SK-N-SH (cell line): ENCODE data around the gene CERS6. TPM values are rescaled to one million over a fixed set of nuclear protein-coding genes. Genes with fewer than 3 reads are reported as not detected.

Experiments used
- CTCF ChIA-PET: fragments of 300-600, 350-600 bp; formaldehyde crosslinking; extraction: SDS; loops from one replicate; lab custom pipeline; 2021; lab: Yijun Ruan, JAX
- POLR2A ChIA-PET: fragments of 350-600 bp; sonication (Branson Sonifier 250); formaldehyde crosslinking; extraction: SDS; loops from one replicate; lab custom pipeline; 2020; ENCODE audit warnings: antibody characterized with exemption, inconsistent platforms; lab: Yijun Ruan, JAX
- DNase-seq: peaks from one replicate; pipeline ENCODE4 v3.0.0; 2012
- H2AFZ ChIP-seq: fragments of 200-600 bp; sonication (generic); 2 replicates; pipeline ENCODE4 v1.8.1; 2016; ENCODE audit warnings: antibody characterized with exemption, mild to moderate bottlenecking, low read depth
- H3F3A ChIP-seq: fragments of 200-600 bp; sonication (generic); replicated peaks from 2 replicates; pipeline ENCODE3; 2016; ENCODE audit warnings: antibody characterized with exemption, mild to moderate bottlenecking; ENCODE audit not compliant: insufficient read depth
- H3K27ac ChIP-seq, 2 experiments: fragments of 200-500 bp in 1 of 2; fragments of 200-600 bp in 1 of 2; sonication (Bioruptor generic) in 1 of 2; sonication (generic), shearing (Covaris generic) in 1 of 2; 2 replicates each; pipeline versions ENCODE4 v1.5.1 to v1.6.1; 2014 to 2016; ENCODE audit warnings: low read depth in 2 of 2, inconsistent platforms in 1 of 2, low read length in 1 of 2, mild to moderate bottlenecking in 1 of 2, mixed read lengths in 1 of 2
- H3K27me3 ChIP-seq: fragments of 200-600 bp; sonication (generic), shearing (Covaris generic); 2 replicates; pipeline ENCODE4 v1.6.1; 2016; ENCODE audit warnings: mixed run types; ENCODE audit not compliant: insufficient read depth
- H3K36me3 ChIP-seq, 2 experiments: fragments of 200-500 bp in 1 of 2; fragments of 200-600 bp in 1 of 2; sonication (Bioruptor generic) in 1 of 2; sonication (generic) in 1 of 2; replicated peaks in 1 of 2; 2 replicates each; pipeline versions ENCODE3 to v1.5.1; 2014 to 2016; ENCODE audit warnings: low read length in 1 of 2, mild to moderate bottlenecking in 1 of 2; ENCODE audit not compliant: insufficient read depth in 2 of 2, control insufficient read depth in 1 of 2
- H3K4me1 ChIP-seq, 2 experiments: fragments of 200-500 bp in 1 of 2; fragments of 200-600 bp in 1 of 2; sonication (Bioruptor generic) in 1 of 2; sonication (generic), shearing (Covaris generic) in 1 of 2; 2 replicates each; pipeline versions ENCODE4 v1.5.1 to v1.6.1; 2014 to 2016; ENCODE audit warnings: low read depth in 1 of 2, low read length in 1 of 2, mixed run types in 1 of 2; ENCODE audit not compliant: insufficient read depth in 2 of 2, control insufficient read depth in 1 of 2
- H3K4me2 ChIP-seq: fragments of 200-600 bp; sonication (generic), shearing (Covaris generic); 2 replicates; pipeline ENCODE4 v1.6.1; 2017; ENCODE audit warnings: mixed run types
- H3K4me3 ChIP-seq, 2 experiments: fragments of 200-500 bp in 1 of 2; fragments of 200-600 bp in 1 of 2; sonication (Bioruptor generic) in 1 of 2; sonication (generic), shearing (Covaris generic) in 1 of 2; 2 replicates each; pipeline versions ENCODE4 v1.5.1 to v1.8.1; 2014 to 2016; ENCODE audit warnings: low read depth in 2 of 2, inconsistent platforms in 1 of 2, low read length in 1 of 2, mild to moderate bottlenecking in 1 of 2, mixed read lengths in 1 of 2, moderate library complexity in 1 of 2
- H3K79me2 ChIP-seq: fragments of 200-600 bp; sonication (generic); 2 replicates; pipeline ENCODE4 v1.8.1; 2017; ENCODE audit warnings: mild to moderate bottlenecking; ENCODE audit not compliant: insufficient read depth
- H3K9ac ChIP-seq: fragments of 200-600 bp; sonication (generic); 2 replicates; pipeline ENCODE4 v1.6.1; 2017; ENCODE audit warnings: mixed run types
- H3K9me2 ChIP-seq: fragments of 200-600 bp; sonication (generic); 2 replicates; pipeline ENCODE4 v1.6.1; 2017; ENCODE audit warnings: mixed run types
- H3K9me3 ChIP-seq: fragments of 200-600 bp; sonication (generic); 2 replicates; pipeline ENCODE4 v1.6.1; 2017; ENCODE audit warnings: mixed run types, mild to moderate bottlenecking, moderate library complexity
- H4K20me1 ChIP-seq: fragments of 200-600 bp; sonication (generic); 2 replicates; pipeline ENCODE4 v1.6.1; 2017; ENCODE audit warnings: mild to moderate bottlenecking, mixed run types; ENCODE audit not compliant: insufficient read depth
- CHD2 ChIP-seq: fragments of 150-350 bp; IDR thresholded peaks from 2 replicates; pipeline ENCODE4 v1.6.1; 2018; ENCODE audit warnings: low read length; ENCODE audit not compliant: partially characterized antibody
- FOSL2 ChIP-seq: IDR thresholded peaks from 2 replicates; pipeline ENCODE4 v1.4.0; 2012; ENCODE audit warnings: low read depth, mild to moderate bottlenecking, moderate library complexity, borderline replicate concordance
- FOXM1 ChIP-seq: IDR thresholded peaks from 2 replicates; pipeline ENCODE4 v1.4.0; 2012; ENCODE audit warnings: low read depth, mild to moderate bottlenecking
- GABPA ChIP-seq: IDR thresholded peaks from 2 replicates; pipeline ENCODE4 v1.4.0; 2012; ENCODE audit warnings: low read depth, mild to moderate bottlenecking
- MEF2A ChIP-seq: IDR thresholded peaks from 2 replicates; pipeline ENCODE4 v1.4.0; 2012; ENCODE audit warnings: low read depth, borderline replicate concordance
- RFX5 ChIP-seq: IDR thresholded peaks from 2 replicates; pipeline ENCODE4 v1.6.1; 2012; ENCODE audit warnings: mild to moderate bottlenecking, improper control_type of control experiment, low read length
- RXRA ChIP-seq: IDR thresholded peaks from 2 replicates; pipeline ENCODE4 v1.4.0; 2012; ENCODE audit warnings: low read depth, mild to moderate bottlenecking, borderline replicate concordance
- SMC3 ChIP-seq: IDR thresholded peaks from 2 replicates; pipeline ENCODE4 v1.6.1; 2012; ENCODE audit warnings: low read depth, low read length, improper control_type of control experiment
- TCF12 ChIP-seq: IDR thresholded peaks from 2 replicates; pipeline ENCODE4 v1.4.0; 2012
- TEAD4 ChIP-seq: IDR thresholded peaks from 2 replicates; pipeline ENCODE4 v1.4.0; 2012; ENCODE audit warnings: mild to moderate bottlenecking, borderline replicate concordance; ENCODE audit not compliant: insufficient read depth
- YY1 ChIP-seq: IDR thresholded peaks from 2 replicates; pipeline ENCODE4 v1.4.0; 2012; ENCODE audit warnings: low read depth, mild to moderate bottlenecking
- WGBS: methylation state at CpG from one replicate; pipeline ENCODE4 v1.1.6; 2017; ENCODE audit warnings: low lambda C conversion rate; 5-methylcytosine and 5-hydroxymethylcytosine counted together
- polyA plus RNA-seq, 3 experiments: library from polyadenylated mRNA; depleted of rRNA; stranded (reverse); fragments of >200 nt; gene quantifications; 2 replicates each; pipeline ENCODE4 v1.2.3, GENCODE V29; 2012
- TF ChIP-seq, protein P1 (sequence below): IDR thresholded peaks from 2 replicates; pipeline ENCODE4; 2012
- TF ChIP-seq, protein P2 (sequence below): fragments of 200-600 bp; sonication (generic); IDR thresholded peaks from 2 replicates; pipeline ENCODE4 v1.6.1; 2017; ENCODE audit warnings: antibody characterized with exemption, mild to moderate bottlenecking, moderate library complexity
- TF ChIP-seq, protein P3 (sequence below): IDR thresholded peaks from 2 replicates; pipeline ENCODE4 v1.4.0; 2012; ENCODE audit warnings: low read depth, borderline replicate concordance

The CERS6 gene
- polyA plus RNA-seq, 1 of the 3 experiments (the other 2 are of a cell fraction): 1.8 TPM

DNA sequence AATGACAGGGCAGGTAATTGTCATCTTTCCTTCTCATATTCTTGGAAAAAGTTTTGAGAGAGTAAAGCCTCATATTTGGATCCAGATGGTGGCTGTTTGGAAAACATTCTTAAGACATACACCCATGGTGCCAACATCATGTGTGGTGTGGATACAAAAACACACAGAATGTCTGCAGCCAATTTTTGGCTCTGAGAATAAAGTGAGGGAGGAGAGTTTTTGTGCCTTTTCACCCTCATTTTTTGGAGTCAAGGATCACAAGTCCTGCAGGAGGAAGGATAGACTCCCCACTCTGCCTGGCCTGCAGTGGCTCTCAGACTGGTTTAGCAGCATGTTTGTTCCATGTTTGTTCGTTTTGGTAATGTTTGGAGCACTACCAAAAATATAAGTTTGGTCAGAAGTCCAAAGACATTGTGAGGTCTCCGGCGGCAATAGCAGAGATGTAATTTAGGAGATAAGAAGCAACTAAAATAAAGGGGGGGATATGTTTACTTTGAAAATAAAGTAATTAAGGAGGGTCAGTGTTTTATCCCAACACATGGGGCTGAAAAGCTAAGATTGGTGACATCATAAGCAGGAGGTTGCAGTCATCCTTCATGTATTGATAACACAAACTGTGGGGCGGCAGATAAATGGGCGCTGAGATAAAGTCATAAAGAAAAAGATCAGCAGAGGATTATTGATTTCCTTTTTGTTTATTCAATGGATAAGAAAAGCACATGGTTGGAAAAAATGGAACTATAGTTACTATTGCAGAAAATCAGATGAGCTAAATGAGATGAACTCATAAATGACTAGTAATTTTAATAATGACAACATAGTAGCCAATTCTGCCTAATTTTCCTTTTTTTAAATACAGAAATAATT, 347.0 kb downstream of the CERS6 start (continued):
- TF ChIP-seq MEF2A (no peak), YY1 (no peak)
- TF ChIP-seq, protein P1, sequence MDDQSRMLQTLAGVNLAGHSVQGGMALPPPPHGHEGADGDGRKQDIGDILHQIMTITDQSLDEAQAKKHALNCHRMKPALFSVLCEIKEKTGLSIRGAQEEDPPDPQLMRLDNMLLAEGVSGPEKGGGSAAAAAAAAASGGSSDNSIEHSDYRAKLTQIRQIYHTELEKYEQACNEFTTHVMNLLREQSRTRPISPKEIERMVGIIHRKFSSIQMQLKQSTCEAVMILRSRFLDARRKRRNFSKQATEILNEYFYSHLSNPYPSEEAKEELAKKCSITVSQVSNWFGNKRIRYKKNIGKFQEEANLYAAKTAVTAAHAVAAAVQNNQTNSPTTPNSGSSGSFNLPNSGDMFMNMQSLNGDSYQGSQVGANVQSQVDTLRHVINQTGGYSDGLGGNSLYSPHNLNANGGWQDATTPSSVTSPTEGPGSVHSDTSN: no peak

DNA sequence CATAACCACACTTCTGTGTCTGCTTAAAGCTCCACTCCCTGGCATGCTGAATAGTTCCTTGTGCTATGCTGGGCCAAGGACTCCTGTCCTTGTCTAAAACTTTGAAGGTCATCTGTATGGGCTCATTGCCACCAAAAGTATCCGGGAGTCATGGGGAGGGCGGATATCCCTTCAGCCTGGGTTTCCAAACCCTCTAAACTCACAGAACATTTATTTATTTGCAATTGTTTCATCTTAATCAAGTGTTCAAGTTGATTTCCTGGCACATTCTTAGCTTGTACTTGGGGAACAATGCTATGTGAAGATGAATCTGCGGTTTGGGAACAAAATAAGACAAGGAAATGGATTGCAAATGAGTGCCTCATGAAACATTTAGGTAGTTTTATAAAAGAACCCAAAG, 348.1 kb downstream of the CERS6 start:
- 79% methylated on average over 3 of the region's 3 CpGs for WGBS
- Histone ChIP-seq H3K36me3 (no peaks in the 10 kb centered on the region), H3K4me1 (no peaks in the 10 kb centered on the region; a peak in 1 of 4 replicates), H3K79me2 (no peaks in the 10 kb centered on the region)
- TF ChIP-seq FOXM1 (no peak), GABPA (no peak), RXRA (no peak), FOSL2 (no peak), TCF12 (no peak), SMC3 (no peak), TEAD4 (no peak), RFX5 (no peak), CHD2 (no peak)
- TF ChIP-seq, protein P2, sequence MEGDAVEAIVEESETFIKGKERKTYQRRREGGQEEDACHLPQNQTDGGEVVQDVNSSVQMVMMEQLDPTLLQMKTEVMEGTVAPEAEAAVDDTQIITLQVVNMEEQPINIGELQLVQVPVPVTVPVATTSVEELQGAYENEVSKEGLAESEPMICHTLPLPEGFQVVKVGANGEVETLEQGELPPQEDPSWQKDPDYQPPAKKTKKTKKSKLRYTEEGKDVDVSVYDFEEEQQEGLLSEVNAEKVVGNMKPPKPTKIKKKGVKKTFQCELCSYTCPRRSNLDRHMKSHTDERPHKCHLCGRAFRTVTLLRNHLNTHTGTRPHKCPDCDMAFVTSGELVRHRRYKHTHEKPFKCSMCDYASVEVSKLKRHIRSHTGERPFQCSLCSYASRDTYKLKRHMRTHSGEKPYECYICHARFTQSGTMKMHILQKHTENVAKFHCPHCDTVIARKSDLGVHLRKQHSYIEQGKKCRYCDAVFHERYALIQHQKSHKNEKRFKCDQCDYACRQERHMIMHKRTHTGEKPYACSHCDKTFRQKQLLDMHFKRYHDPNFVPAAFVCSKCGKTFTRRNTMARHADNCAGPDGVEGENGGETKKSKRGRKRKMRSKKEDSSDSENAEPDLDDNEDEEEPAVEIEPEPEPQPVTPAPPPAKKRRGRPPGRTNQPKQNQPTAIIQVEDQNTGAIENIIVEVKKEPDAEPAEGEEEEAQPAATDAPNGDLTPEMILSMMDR: no peak
- TF ChIP-seq, protein P3, sequence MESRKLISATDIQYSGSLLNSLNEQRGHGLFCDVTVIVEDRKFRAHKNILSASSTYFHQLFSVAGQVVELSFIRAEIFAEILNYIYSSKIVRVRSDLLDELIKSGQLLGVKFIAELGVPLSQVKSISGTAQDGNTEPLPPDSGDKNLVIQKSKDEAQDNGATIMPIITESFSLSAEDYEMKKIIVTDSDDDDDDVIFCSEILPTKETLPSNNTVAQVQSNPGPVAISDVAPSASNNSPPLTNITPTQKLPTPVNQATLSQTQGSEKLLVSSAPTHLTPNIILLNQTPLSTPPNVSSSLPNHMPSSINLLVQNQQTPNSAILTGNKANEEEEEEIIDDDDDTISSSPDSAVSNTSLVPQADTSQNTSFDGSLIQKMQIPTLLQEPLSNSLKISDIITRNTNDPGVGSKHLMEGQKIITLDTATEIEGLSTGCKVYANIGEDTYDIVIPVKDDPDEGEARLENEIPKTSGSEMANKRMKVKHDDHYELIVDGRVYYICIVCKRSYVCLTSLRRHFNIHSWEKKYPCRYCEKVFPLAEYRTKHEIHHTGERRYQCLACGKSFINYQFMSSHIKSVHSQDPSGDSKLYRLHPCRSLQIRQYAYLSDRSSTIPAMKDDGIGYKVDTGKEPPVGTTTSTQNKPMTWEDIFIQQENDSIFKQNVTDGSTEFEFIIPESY: no peak
- TF ChIP-seq, all 33 proteins: peak for 0
- H3K9ac ChIP-seq: no peak overlapping the region
- H3K4me2 ChIP-seq: no peak overlapping the region
- H3K9me2 ChIP-seq: no peaks in the 10 kb centered on the region
- H3F3A ChIP-seq: no peaks in the 10 kb centered on the region
- no peak overlapping the region for H3K4me3 ChIP-seq
- H3K27ac ChIP-seq: no peak overlapping the region
- no peaks in the 10 kb centered on the region for H3K9me3 ChIP-seq
- CTCF ChIA-PET: no interaction called here
- DNase-seq: no peak
- no peaks in the 10 kb centered on the region for H3K27me3 ChIP-seq
- no peaks in the 10 kb centered on the region for H4K20me1 ChIP-seq
- POLR2A ChIA-PET: no interaction called here
- H2AFZ ChIP-seq: no peak overlapping the region
